ENCODE measurements around the gene FRY.

GRCh38 chr13:32125751-32126150 lies 94.2 kb downstream of the FRY start:
- TF ChIP-seq CTCF (conservative IDR thresholded peaks at IDR 0.05; ENCODE audit: low read length) (no peak), EZH2phosphoT487 (IDR thresholded peaks at IDR 0.05; ENCODE audit: borderline replicate concordance, low read depth, low read length) (no peak)
